ENCODE measurements around the gene CLDN14. TPM values are rescaled to one million over a fixed set of nuclear protein-coding genes. Genes with fewer than 3 reads are reported as not detected.
A peak's percentile ranks its signal among the peaks of the same experiment; 100 is the strongest.

Gene CLDN14
- total RNA-seq, 1 experiment from 2014 or later: not detected

DNA sequence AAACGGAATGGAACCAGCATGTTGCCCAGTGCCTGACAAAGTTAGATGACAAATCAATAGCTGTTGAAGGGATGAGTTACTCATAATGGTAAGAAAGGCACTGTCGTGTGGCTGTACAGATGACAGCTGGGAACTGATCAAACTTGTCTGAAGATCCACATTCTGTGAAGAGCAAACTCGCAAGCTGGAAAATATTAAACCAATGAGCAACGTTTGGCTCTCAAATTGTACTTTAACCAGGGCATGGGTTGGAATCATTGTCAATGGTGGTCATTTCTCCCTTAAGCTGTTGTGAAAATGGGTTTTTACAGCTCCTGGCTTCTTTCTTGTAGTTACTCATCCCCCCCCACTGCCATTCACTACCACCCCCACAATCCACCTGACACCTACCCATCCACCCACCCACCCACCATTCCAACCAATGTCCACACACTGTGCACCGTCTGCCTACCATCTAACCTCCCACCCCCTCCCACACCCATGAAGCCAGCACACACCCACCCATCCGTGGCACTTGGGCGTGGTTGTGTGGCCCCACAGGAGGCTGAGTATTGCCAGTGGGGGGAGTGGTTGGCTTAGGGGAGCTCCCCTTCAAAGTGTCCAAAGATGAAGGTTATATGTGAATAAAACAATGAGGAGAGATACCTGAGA lies 46.7 kb downstream of the CLDN14 start:
- DNase-seq (ENCODE audit: low read depth): no peak

DNA sequence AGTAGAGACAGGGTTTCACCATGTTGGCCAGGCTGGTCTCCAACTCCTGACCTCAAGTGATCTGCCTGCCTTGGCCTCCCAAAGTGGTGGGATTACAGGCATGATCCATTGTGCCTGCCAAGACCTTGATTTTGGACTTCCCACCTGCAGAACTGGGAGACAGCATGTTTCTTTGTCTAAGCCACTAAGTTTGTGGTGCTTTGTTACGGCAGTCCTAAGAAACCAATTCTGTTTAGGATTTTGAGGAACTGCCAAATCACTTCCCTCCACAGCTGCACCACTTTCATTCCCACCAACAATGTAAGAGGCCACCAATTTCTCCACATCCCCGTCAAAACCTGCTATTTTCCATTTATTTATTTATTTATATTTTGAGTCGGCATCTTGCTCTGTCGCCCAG lies 48.7 kb downstream of the CLDN14 start:
- DNase-seq (ENCODE audit: low read depth): no peak

DNA sequence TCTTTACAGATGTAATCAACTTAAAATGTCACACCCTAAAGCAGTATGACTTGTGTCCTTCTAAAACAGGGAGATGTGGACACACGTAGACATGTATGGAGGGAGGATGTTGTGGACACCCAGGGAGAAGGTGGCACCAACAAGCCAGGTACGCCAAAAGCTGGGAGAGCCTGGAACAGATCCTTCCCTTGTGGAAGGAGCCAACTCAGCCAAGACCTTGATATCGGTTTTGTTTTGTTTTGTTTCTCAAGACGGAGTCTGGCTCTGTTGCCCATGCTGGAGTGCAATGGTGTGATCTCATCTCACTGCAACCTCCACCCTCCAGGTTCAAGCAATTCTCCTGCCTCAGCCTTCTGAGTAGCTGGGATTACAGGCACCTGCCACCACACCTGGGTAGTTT lies 49.1 kb downstream of the CLDN14 start:
- no peak for DNase-seq (ENCODE audit: low read depth)

DNA sequence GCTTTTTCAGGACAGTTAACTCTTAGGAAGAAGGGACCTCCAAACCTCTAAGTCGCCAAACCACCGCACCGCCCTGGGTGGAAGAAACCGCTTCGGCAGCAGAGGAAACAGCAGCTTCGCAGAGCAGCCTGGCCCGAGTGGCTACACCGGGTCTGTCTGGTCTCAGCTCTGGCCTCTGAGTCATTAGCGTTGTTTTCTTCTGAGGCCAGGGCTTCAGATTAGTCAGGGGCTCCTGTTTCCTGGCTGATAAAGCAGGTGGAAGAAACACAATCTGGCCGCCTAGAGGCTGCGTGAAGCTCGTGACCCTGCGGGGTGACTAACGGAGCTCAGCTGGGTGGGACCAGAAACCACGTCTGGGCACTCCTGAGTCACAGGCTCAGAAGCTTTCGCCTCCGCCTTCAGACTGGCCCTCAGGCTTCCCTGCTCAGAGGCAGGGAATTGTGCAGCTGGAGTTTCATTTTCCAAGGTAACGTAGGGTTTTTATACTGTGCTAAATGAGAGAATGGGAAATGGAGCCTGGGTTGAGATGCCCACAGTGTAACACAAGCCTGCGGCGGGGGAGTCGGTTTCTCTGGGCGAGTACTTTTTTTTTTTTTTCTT lies 49.9 kb downstream of the CLDN14 start:
- DNase-seq (ENCODE audit: low read depth): peak; percentile 100

DNA sequence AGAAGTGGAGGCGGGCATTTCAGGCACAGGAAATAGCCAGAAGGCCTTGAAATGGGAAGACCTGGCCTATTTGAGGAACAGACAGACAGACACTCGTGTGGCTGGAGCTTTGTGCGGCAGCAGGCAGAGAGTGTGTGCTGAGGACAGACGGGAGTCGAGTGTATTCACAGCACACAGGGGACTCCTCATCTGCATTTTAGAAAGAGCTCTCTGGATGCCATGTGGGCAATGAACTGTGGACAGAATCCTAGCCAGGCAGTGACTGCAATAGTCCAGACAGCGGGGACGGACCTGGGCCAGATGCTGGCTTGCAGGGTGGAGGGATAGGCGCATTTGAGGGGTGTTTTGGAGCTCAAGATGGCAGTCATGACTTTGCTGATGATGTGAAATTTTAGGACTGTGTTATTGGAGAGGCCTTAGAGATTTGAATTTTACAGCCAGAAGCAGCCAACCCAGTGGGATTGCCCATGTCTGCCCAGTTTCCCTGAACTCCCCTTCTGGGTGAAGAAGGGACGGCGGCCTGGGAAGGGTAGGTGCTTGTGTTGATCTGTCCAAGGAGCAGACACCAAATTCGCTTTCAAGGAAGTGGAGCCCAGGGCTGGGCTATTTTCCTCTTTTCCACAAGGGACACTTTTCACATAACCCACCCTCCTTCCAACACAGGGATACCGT lies 51.0 kb downstream of the CLDN14 start:
- DNase-seq (ENCODE audit: low read depth): no peak

DNA sequence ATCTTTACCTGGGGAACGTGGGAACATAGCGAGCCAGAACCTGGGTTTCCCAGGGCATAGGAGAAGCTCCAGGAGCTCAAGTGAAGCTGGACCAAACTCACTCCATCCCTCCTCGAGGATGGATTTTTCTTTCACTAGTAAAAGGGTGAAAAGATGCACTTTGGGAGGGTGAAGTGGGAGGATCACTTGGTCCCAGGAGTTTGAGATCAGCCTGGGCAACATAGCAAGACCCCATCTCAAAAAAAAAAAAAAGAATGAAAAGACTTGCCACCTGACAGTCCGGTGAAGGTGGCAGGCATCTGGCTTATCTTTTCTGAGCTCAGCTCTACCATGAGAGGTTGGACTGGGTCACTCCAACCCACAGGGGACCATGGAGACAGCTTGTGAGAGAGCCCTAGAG lies 52.4 kb downstream of the CLDN14 start:
- DNase-seq (ENCODE audit: low read depth): no peak

DNA sequence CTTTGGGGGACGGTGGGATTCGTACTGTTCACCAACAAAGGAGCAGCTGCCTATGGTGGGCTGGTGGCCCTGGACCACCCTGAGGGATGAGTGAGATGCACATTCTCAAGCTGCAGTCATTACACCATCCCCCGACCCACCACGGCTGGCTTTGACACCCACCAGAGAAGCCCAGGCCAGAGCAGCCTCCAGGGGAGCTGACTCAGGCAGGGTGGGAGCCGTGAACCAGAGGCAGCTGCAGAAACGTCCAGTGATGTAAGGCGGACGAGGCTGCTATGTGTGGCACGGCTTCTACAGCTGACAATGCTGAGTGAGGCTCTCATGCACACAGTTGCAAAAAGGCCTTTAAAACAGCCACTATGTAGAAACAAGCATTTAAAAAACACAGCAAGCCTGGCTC lies 54.6 kb downstream of the CLDN14 start:
- DNase-seq (ENCODE audit: low read depth): peak; percentile 68

DNA sequence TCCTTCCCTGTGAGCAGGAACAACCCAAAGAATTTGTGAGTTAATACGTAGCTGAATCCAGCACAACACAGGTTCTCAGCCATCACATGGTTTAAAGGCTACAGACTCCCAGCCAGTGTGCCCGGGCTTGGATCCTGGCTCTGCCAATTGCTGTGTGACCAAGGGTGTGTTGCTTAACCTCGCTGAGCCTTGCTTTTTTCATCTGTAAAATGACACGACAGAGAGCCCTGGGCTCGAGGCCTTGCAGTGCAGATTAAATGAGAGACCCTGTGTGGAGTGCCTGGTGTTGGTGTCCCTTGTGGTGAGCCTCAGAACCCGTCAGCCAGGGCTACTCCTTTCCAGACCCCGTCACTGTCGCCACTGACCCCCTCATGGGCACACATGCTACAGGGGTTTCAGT lies 55.3 kb downstream of the CLDN14 start:
- DNase-seq (ENCODE audit: low read depth): no peak

DNA sequence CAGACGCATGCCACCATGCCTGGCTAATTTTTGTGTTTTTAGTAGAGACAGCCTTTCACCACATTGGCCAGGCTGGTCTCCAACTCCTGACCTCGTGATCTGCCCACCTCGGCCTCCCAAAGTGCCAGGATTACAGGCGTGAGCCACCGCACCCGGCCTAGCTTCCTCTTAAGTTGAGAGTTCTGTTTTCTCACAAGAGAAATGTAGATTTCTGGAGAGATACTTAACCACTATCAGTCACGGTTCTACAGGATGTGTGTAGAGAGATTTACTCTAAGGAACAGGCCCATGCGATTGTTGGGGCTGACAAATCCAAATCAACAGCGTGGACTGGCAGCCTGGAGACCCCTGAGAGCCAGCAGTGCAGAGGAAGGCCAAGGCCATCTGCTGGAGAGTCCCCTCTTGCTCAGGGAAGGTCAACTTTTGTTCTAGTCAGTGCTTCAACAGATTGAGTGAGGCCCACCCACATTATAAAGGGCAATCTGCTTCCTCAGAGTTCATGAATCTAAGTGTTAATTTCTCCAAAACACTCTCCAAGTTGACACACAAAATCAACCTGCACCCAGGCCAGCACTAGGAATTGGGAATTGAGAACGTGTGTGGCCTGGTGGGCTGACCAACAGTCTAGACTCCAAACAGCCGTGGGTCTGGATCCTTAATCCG lies 56.0 kb downstream of the CLDN14 start:
- DNase-seq (ENCODE audit: low read depth): no peak

DNA sequence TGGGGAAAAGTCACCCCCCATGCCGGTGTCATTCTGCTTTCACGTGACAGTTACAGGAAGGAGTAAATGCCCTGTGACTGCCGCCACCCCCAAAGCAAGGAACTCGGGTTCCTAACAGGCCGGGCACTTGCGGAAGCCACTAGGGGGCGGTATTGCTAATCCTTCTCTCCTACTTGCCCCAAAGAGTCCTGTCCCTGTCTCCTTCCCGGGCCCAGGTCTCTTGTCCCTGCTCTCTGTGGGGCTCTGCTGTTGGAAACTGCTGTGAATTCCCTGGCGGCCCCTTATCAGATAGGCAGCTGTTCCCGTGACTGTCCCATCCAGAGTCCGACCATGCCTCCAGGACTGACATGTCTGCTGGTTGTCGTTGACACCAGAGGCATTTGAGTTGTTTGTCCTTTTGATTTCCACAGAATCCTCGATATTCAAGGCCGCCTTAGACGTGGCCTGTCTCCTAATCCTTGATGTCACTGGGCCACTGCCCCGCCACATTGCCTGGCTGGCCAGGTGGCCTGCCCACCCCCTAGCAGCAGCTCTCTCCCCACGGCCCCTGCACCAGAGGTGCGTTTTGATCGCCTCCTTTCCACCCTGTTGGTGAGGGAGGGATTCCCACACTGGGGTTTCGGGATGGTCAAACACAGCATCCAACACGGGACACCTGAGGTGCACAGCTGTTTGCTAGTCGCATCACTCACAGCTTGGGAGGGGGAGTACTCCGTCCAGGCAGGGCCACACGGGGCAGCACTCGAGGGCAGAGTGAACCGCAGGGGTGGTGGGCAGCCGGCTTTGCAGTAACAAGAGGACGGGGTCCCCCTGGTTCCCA lies 57.4 kb downstream of the CLDN14 start:
- DNase-seq (ENCODE audit: low read depth): peak; percentile 65

DNA sequence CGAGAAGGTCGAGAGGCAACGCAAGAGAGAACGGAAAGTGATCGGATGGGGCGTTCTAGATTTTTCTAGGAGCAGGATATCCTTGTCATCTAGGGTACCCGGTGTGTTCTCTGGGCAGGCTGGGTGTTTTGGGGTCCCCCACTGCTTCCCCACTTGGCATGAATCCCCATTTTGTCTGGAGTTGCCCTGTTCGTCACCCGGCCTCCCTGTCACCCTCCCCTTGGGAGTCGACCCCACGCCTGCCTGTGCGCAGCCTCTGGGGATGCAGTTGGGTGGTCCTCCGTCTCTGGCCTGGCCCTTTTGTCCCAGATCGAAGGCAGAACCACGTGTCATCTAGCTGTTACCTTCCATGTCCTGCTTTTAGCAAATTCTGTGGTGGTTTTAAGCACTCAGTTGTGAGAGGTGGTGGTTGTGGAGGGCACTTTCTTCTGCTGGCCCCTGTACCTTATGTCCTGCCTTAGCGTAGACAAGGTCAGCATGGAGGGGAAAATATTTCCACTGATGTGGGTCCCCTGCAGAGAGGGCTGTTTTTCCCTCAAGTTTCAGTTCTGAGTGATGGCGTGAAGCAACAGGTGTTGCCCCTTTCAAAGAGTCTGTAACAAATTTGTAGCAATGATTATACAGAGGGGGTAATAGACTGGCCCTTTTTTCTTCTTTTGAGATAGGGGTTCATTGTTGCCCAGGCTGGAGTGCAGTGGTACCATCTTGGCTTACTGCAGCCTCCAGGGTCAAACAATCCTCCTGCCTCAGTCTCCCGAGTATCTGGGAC lies 59.2 kb downstream of the CLDN14 start:
- no peak for DNase-seq (ENCODE audit: low read depth)

DNA sequence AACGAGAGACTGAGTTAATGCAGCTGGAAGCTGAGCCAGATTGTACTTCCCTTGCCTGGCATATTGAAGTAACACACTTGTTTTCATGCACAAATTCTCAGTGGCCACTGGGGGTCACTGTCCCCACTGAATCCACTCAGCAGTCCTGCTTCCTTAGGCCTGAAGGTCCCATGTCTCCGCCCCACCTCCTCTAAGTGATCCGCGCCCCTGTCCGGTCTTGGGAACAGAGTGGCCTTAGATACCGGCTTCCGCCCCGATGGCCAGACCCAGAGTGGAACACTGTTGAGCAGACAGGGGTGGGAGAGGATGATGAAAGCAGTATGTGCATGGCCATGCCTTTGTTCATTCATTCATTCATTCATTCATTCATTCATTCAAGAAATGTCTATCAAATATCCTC lies 59.9 kb downstream of the CLDN14 start:
- DNase-seq (ENCODE audit: low read depth): peak; percentile 86

DNA sequence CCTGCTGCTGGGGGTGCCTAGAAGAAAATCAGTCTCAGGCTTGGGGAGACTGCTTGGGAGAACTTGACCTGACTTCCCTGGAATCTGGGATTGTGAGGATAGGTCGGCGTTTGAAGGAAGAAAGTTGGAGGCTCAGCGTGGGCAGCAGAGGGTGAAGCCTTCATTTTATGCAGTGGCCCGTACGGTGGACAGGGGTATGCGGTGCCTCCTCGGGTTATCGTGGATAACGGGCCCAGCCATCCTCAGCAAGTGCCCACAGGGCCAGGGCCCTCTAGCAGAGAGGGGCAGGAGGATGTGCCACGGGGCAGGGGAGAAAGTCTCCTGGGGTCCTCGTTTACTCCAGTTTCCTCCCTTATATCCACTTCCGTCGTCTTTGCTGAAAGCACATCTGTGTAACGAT lies 60.7 kb downstream of the CLDN14 start:
- DNase-seq (ENCODE audit: low read depth): no peak

DNA sequence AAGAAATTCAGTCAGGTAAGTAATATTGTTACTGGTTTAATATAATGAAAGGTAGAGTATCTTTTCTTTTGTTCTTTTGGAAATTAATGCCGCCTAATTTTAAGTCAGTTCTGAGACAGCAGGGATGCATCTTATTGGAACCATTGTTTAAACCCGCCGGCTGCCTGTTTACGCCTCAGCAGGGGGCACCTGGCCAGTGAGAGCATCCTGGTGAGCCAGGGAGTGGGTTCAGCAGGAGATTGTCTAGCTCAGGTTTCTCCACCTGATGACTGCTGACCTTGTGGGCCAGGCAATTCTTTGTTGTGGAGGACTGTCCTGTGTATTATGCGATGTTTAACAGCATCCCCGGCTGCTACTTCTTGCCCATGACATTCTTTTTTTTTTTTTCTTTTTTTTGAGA lies 64.5 kb downstream of the CLDN14 start:
- DNase-seq (ENCODE audit: low read depth): no peak

DNA sequence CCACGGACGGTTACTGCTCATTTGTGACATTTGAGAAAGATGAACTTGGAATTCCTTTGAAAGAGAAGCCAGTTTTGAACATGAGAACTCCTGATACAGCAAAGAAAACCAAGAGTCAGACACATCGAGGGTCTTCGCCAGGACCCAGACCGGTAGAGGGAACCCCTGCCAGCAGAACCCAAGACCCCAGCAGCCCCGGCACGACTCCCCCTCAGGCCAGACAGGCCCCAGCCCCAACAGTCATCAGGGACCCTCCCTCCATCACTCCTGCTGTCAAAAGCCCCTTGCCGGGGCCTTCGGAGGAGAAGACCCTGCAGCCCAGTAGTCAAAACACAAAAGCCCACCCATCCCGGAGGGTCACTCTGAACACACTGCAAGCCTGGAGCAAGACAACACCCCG lies 67.0 kb downstream of the CLDN14 start:
- DNase-seq (ENCODE audit: low read depth): no peak

DNA sequence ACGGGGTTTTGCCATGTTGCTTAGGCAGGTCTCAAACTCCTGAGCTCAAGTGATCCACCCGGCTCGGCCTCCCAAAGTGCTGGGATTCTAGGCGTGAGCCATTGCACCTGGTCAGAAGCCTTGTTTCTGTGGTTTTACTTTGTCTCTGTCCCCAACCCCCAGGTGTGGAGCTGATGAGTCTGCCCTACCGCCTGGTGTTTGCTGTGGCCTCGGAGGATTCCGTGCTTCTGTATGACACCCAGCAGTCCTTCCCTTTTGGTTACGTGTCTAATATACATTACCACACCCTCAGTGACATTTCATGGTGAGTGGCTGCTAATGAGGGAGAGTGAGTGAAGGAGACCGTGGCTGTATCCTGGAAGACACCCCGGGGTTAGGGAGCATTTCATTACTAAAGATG lies 68.6 kb downstream of the CLDN14 start:
- no peak for DNase-seq (ENCODE audit: low read depth)

Other genes with a start within 250 kb of the CLDN14 start
- 17.9 and 20.0 TPM in 2 replicates for gene MORC3, start 159.9 kb downstream of the CLDN14 start, total RNA-seq (2014; rRNA removed)
- 9.0 and 9.9 TPM in 2 replicates for gene CHAF1B, start 94.7 kb downstream of the CLDN14 start, total RNA-seq (2014; rRNA removed)
- 8.1 and 9.1 TPM in 2 replicates for gene SIM2, start 219.0 kb upstream of the CLDN14 start, total RNA-seq (2014; rRNA removed)